SU-DHL-6 (cell line): Measurements from ENCODE around the gene SORCS2.

Experiments used
- H2AFZ ChIP-seq: fragments of 200-600 bp; sonication (generic); 2 replicates; pipeline ENCODE4 v1.6.1; 2014; ENCODE audit warnings: low read depth, mild to moderate bottlenecking, moderate library complexity, mixed read lengths, antibody characterized with exemption, low read length; ENCODE audit not compliant: severe bottlenecking
- H3F3A ChIP-seq: fragments of 200-600 bp; shearing (Covaris generic); 2 replicates; pipeline ENCODE4 v1.6.0; 2016; ENCODE audit warnings: antibody characterized with exemption, mild to moderate bottlenecking; ENCODE audit not compliant: insufficient read depth
- H3K27ac ChIP-seq: fragments of 200-600 bp; sonication (generic); 2 replicates; pipeline ENCODE4 v1.5.1; 2016; ENCODE audit warnings: low read depth, mild to moderate bottlenecking, low read length, moderate library complexity, mixed read lengths
- H3K27me3 ChIP-seq: fragments of 200-600 bp; sonication (generic), shearing (Covaris generic); 2 replicates; pipeline ENCODE4 v1.6.0; 2014; ENCODE audit warnings: mild to moderate bottlenecking, low read length
- H3K36me3 ChIP-seq: fragments of 200-600 bp; sonication (generic); 2 replicates; pipeline ENCODE4 v1.6.1; 2014; ENCODE audit warnings: mild to moderate bottlenecking, low read length, mixed read lengths
- H3K4me2 ChIP-seq: fragments of 300-600, 200-600 bp; shearing (Covaris generic), sonication (generic); 2 replicates; pipeline ENCODE4 v1.6.0; 2014; ENCODE audit warnings: low read length, low read depth, mild to moderate bottlenecking; ENCODE audit not compliant: poor library complexity, severe bottlenecking
- H3K4me3 ChIP-seq: fragments of 200-600 bp; sonication (generic); 2 replicates; pipeline ENCODE4 v1.5.1; 2014; ENCODE audit warnings: antibody characterized with exemption, low read length, mild to moderate bottlenecking, mixed read lengths; ENCODE audit not compliant: insufficient read depth, poor library complexity, severe bottlenecking
- H3K79me2 ChIP-seq: fragments of 200-600 bp; sonication (generic); 2 replicates; pipeline ENCODE4 v1.6.1; 2014; ENCODE audit warnings: mild to moderate bottlenecking, low read length, moderate library complexity; ENCODE audit not compliant: insufficient read depth
- H3K9ac ChIP-seq: fragments of 200-600 bp; sonication (generic); 2 replicates; pipeline ENCODE4 v1.7.0; 2014; ENCODE audit warnings: mild to moderate bottlenecking, low read length
- H3K9me2 ChIP-seq: fragments of 200-600 bp; sonication (generic); replicated peaks from 2 replicates; pipeline ENCODE4 v1.6.1; 2014; ENCODE audit warnings: low read length; ENCODE audit not compliant: insufficient read depth
- H3K9me3 ChIP-seq: fragments of 200-600 bp; sonication (generic); 2 replicates; pipeline ENCODE4 v1.6.1; 2014; ENCODE audit warnings: low read length, mixed read lengths; ENCODE audit not compliant: insufficient read depth
- H4K20me1 ChIP-seq: fragments of 200-600 bp; sonication (generic); 2 replicates; pipeline ENCODE4 v1.6.1; 2014; ENCODE audit warnings: low read depth, mild to moderate bottlenecking, antibody characterized with exemption, low read length, moderate library complexity, mixed read lengths
- CTCF ChIP-seq: fragments of 200-600 bp; sonication (generic); IDR thresholded peaks from one replicate; pipeline ENCODE4 v1.5.1; 2017; ENCODE audit warnings: antibody characterized with exemption, mild to moderate bottlenecking, low read length, moderate library complexity; ENCODE audit not compliant: insufficient read depth, poor library complexity, severe bottlenecking
- EZH2phosphoT487 ChIP-seq: fragments of 200-600 bp; sonication (generic), shearing (Covaris generic); conservative IDR thresholded peaks from 2 replicates; pipeline ENCODE4 v1.6.1; 2018; ENCODE audit warnings: mild to moderate bottlenecking, antibody characterized with exemption, low read length, moderate library complexity, mixed read lengths

The SORCS2 gene

GRCh38 chr4:7339751-7340552, 147.6 kb downstream of the SORCS2 start:
- H3K36me3 ChIP-seq = no peaks in the 10 kb centered on the region
- H3K9ac ChIP-seq = no peak overlapping the region
- H3K4me2 ChIP-seq = no peak overlapping the region
- no peaks in the 10 kb centered on the region for H3K9me2 ChIP-seq
- H3K4me3 ChIP-seq = no peak overlapping the region
- no peaks in the 10 kb centered on the region for H3K27me3 ChIP-seq
- H4K20me1 ChIP-seq = no peaks in the 10 kb centered on the region
- H3K9me3 ChIP-seq = no peaks in the 10 kb centered on the region
- no peak overlapping the region for H2AFZ ChIP-seq
- no peak overlapping the region for H3K27ac ChIP-seq
- no peaks in the 10 kb centered on the region for H3F3A ChIP-seq
- H3K79me2 ChIP-seq = no peaks in the 10 kb centered on the region
- TF ChIP-seq CTCF = no peak
- no peak for TF ChIP-seq EZH2phosphoT487

GRCh38 chr4:7340553-7341433, 148.5 kb downstream of the SORCS2 start:
- Histone ChIP-seq H3K9me2 (no peaks in the 10 kb centered on the region), H2AFZ (no peak overlapping the region), H3K4me3 (no peak overlapping the region), H3K27ac (no peak overlapping the region), H3K27me3 (no peaks in the 10 kb centered on the region), H3K9me3 (no peaks in the 10 kb centered on the region), H3F3A (no peaks in the 10 kb centered on the region), H4K20me1 (no peaks in the 10 kb centered on the region), H3K36me3 (no peaks in the 10 kb centered on the region), H3K79me2 (no peaks in the 10 kb centered on the region), H3K4me2 (no peak overlapping the region), H3K9ac (no peak overlapping the region)
- TF ChIP-seq CTCF = no peak
- no peak for TF ChIP-seq EZH2phosphoT487

- Histone ChIP-seq H3K36me3 (no peaks in the 10 kb centered on the region), H3F3A (no peaks in the 10 kb centered on the region), H3K9ac (no peak overlapping the region), H3K4me3 (no peak overlapping the region), H3K9me2 (no peaks in the 10 kb centered on the region), H3K27me3 (no peaks in the 10 kb centered on the region), H3K79me2 (no peaks in the 10 kb centered on the region), H2AFZ (no peak overlapping the region), H3K27ac (no peak overlapping the region), H4K20me1 (no peaks in the 10 kb centered on the region), H3K4me2 (no peak overlapping the region), H3K9me3 (no peaks in the 10 kb centered on the region)
- TF ChIP-seq EZH2phosphoT487 = no peak
- TF ChIP-seq CTCF = no peak
Measured at GRCh38 chr4:7341491-7342222, 149.3 kb downstream of the SORCS2 start.
